ENCODE data around the gene EMC8. TPM values are rescaled to one million over a fixed set of nuclear protein-coding genes. Genes with fewer than 3 reads are reported as not detected.

Gene EMC8
- total RNA-seq, 1 donor from 2014 or later = 22.5 TPM

GRCh38 chr16:85829171-85829719 is 29.9 kb upstream of the EMC8 start:
- Histone ChIP-seq H3K36me3 (no peaks in the 10 kb centered on the region), H3K27me3 (ENCODE audit: low read depth) (peaks cover 78% of the 10 kb centered on the region), H3K4me3 (no peak overlapping the region), H3K4me1 (no peaks in the 10 kb centered on the region), H3K9me3 (replicated peaks) (no peaks in the 10 kb centered on the region), H3K27ac (replicated peaks) (no peak overlapping the region)
- no peak for DNase-seq
- no peak for TF ChIP-seq CTCF (IDR thresholded peaks at IDR 0.05; ENCODE audit: borderline replicate concordance)
- intact Hi-C loops (cut with micrococcal nuclease) = no loop called here

- Histone ChIP-seq H3K4me3 (no peak overlapping the region), H3K36me3 (no peaks in the 10 kb centered on the region), H3K27ac (replicated peaks) (no peak overlapping the region), H3K27me3 (ENCODE audit: low read depth) (peaks cover 77% of the 10 kb centered on the region), H3K4me1 (no peaks in the 10 kb centered on the region), H3K9me3 (replicated peaks) (no peaks in the 10 kb centered on the region)
- DNase-seq = no peak
- no peak for TF ChIP-seq CTCF (IDR thresholded peaks at IDR 0.05; ENCODE audit: borderline replicate concordance)
- intact Hi-C loops (cut with micrococcal nuclease) = no loop called here
Measured at GRCh38 chr16:85828166-85828565, 28.8 kb upstream of the EMC8 start.

- Histone ChIP-seq H3K4me1 (no peaks in the 10 kb centered on the region), H3K36me3 (no peaks in the 10 kb centered on the region), H3K27ac (replicated peaks) (no peak overlapping the region), H3K27me3 (ENCODE audit: low read depth) (peaks cover 73% of the 10 kb centered on the region), H3K4me3 (no peak overlapping the region), H3K9me3 (replicated peaks) (no peaks in the 10 kb centered on the region)
- intact Hi-C loops (cut with micrococcal nuclease) = no loop called here
- TF ChIP-seq CTCF (IDR thresholded peaks at IDR 0.05; ENCODE audit: borderline replicate concordance) = no peak
- no peak for DNase-seq
Measured at GRCh38 chr16:85826686-85827247, 27.4 kb upstream of the EMC8 start.

GRCh38 chr16:85825326-85825725 is 26.0 kb upstream of the EMC8 start:
- TF ChIP-seq CTCF (IDR thresholded peaks at IDR 0.05; ENCODE audit: borderline replicate concordance) = no peak
- H3K4me1 ChIP-seq = no peaks in the 10 kb centered on the region
- no peaks in the 10 kb centered on the region for H3K36me3 ChIP-seq
- H3K27ac ChIP-seq (replicated peaks) = no peak overlapping the region
- no peak overlapping the region for H3K4me3 ChIP-seq
- H3K9me3 ChIP-seq (replicated peaks) = no peaks in the 10 kb centered on the region
- no peak for DNase-seq
- intact Hi-C loops (cut with micrococcal nuclease) = no loop called here
- peaks cover 71% of the 10 kb centered on the region for H3K27me3 ChIP-seq (ENCODE audit: low read depth)

- intact Hi-C loops (cut with micrococcal nuclease) = no loop called here
Measured at GRCh38 chr16:85824161-85825135, 25.1 kb upstream of the EMC8 start.

More at GRCh38 chr16:85824161-85825135, 25.1 kb upstream of the EMC8 start:
- Histone ChIP-seq H3K9me3 (replicated peaks) (no peaks in the 10 kb centered on the region), H3K27me3 (ENCODE audit: low read depth) (peaks cover 70% of the 10 kb centered on the region), H3K27ac (replicated peaks) (no peak overlapping the region), H3K36me3 (no peaks in the 10 kb centered on the region), H3K4me3 (no peak overlapping the region), H3K4me1 (no peaks in the 10 kb centered on the region)
- DNase-seq = no peak
- TF ChIP-seq CTCF (IDR thresholded peaks at IDR 0.05; ENCODE audit: borderline replicate concordance) = no peak
